SIG-M5 treated with dmso at 0.1 percent for 504 hours (cell line): ENCODE measurements around the gene OPCML.

Experiments
- DNase-seq: peaks from one replicate; lab custom pipeline; 2025; ENCODE audit not compliant: unreplicated experiment; lab: John Stamatoyannopoulos, UW

Gene OPCML

GRCh38 chr11:133137939-133138338 lies 394.4 kb downstream of the OPCML start:
- no peak for DNase-seq

GRCh38 chr11:133137270-133137669 lies 395.0 kb downstream of the OPCML start:
- DNase-seq: no peak

- DNase-seq: no peak
Observed at GRCh38 chr11:133136376-133136775, 395.9 kb downstream of the OPCML start.

- peak; percentile 1 for DNase-seq
Observed at GRCh38 chr11:133134314-133135173, 397.8 kb downstream of the OPCML start.

- DNase-seq: no peak
Observed at GRCh38 chr11:133133606-133134005, 398.7 kb downstream of the OPCML start.

- DNase-seq: no peak
Observed at GRCh38 chr11:133133050-133133449, 399.3 kb downstream of the OPCML start.

- no peak for DNase-seq
Observed at GRCh38 chr11:133127741-133128140, 404.6 kb downstream of the OPCML start.

GRCh38 chr11:133123796-133124195 lies 408.5 kb downstream of the OPCML start:
- no peak for DNase-seq

GRCh38 chr11:133123366-133123765 lies 408.9 kb downstream of the OPCML start:
- no peak for DNase-seq

GRCh38 chr11:133122256-133122655 lies 410.0 kb downstream of the OPCML start:
- DNase-seq: no peak

- no peak for DNase-seq
Observed at GRCh38 chr11:133118563-133119268, 413.6 kb downstream of the OPCML start.

- DNase-seq: no peak
Observed at GRCh38 chr11:133115099-133115498, 417.2 kb downstream of the OPCML start.

- DNase-seq: no peak
Observed at GRCh38 chr11:133107763-133108162, 424.5 kb downstream of the OPCML start.

GRCh38 chr11:133107136-133107535 lies 425.2 kb downstream of the OPCML start:
- DNase-seq: no peak

GRCh38 chr11:133106417-133106816 lies 425.9 kb downstream of the OPCML start:
- no peak for DNase-seq

- DNase-seq: no peak
Observed at GRCh38 chr11:133104009-133104744, 428.1 kb downstream of the OPCML start.

GRCh38 chr11:133096981-133097380 lies 435.3 kb downstream of the OPCML start:
- no peak for DNase-seq

GRCh38 chr11:133086518-133086917 lies 445.8 kb downstream of the OPCML start:
- no peak for DNase-seq

- DNase-seq: no peak
Observed at GRCh38 chr11:133082841-133083488, 449.3 kb downstream of the OPCML start.

GRCh38 chr11:133082453-133082781 lies 449.9 kb downstream of the OPCML start:
- DNase-seq: no peak

GRCh38 chr11:133081730-133082452 lies 450.4 kb downstream of the OPCML start:
- DNase-seq: no peak
